K562 (cell line): Measurements from ENCODE around the gene C11orf86. TPM values are rescaled to one million over a fixed set of nuclear protein-coding genes. Genes with fewer than 3 reads are reported as not detected.

Experiments
- CBFB ChIP-seq: sonication (generic); formaldehyde crosslinking; IDR thresholded peaks from 2 replicates; pipeline ENCODE4 v1.4.0; 2020; ENCODE audit warnings: mild to moderate bottlenecking, missing genetic modification reagents
- CREM ChIP-seq: IDR thresholded peaks from 2 replicates; pipeline ENCODE4 v1.6.1; 2014; ENCODE audit warnings: antibody characterized with exemption, low read depth
- FOXK2 ChIP-seq, 2 experiments: fragments of 450-650 bp; IDR thresholded peaks in 1 of 2; conservative IDR thresholded peaks in 1 of 2; 2 replicates each; pipeline ENCODE4 v1.6.1; 2016; ENCODE audit warnings: low read depth in 2 of 2, mild to moderate bottlenecking in 1 of 2
- GATAD2B ChIP-seq: fragments of 450-650 bp; IDR thresholded peaks from 2 replicates; pipeline ENCODE4 v1.6.1; 2017; ENCODE audit warnings: mild to moderate bottlenecking, borderline replicate concordance
- NEUROD1 ChIP-seq: fragments of 150-350 bp; IDR thresholded peaks from 2 replicates; pipeline ENCODE4 v1.6.1; 2014; ENCODE audit warnings: borderline replicate concordance, low read length, low read depth; ENCODE audit not compliant: partially characterized antibody
- PTBP1 ChIP-seq: fragments of 200-400 bp; formaldehyde crosslinking; IDR thresholded peaks from 2 replicates; pipeline ENCODE4 v1.6.1; 2017; ENCODE audit warnings: low read depth, low read length
- RBM17 ChIP-seq: fragments of 200-400 bp; formaldehyde crosslinking; IDR thresholded peaks from 2 replicates; pipeline ENCODE4 v1.6.1; 2017; ENCODE audit warnings: low read depth, mild to moderate bottlenecking, low read length, borderline replicate concordance
- TOE1 ChIP-seq, 2 experiments: fragments of 450-650 bp in 1 of 2; sonication (generic) in 1 of 2; formaldehyde crosslinking in 1 of 2; IDR thresholded peaks; 2 replicates each; pipeline versions ENCODE4 v1.7.1 to v1.8.0; 2016 to 2022; ENCODE audit warnings: borderline replicate concordance in 2 of 2, mild to moderate bottlenecking in 2 of 2, antibody characterized with exemption in 1 of 2, inconsistent platforms in 1 of 2, low read depth in 1 of 2, missing genetic modification reagents in 1 of 2, moderate library complexity in 1 of 2
- polyA plus RNA-seq, 8 experiments: library from polyadenylated mRNA; depleted of rRNA in 4 of 8; stranded (reverse) in 5 of 8; unstranded in 3 of 8; fragments of >200 nt; fragmentation: Nextera tagmentation in 2 of 8; fragmentation: Illumina TruSeq in 1 of 8; extraction: Ambion mirVana in 2 of 8; extraction: Trizol in 1 of 8; gene quantifications; 2 replicates each; pipeline versions ENCODE4 v1.2.1 to v1.2.3, GENCODE V29; 2011 to 2014; ENCODE audit warnings: inconsistent platforms in 1 of 8, missing spikeins in 1 of 8
- total RNA-seq, 7 experiments: library from RNA; depleted of rRNA in 6 of 7; stranded (reverse); fragments of >200 nt in 6 of 7; fragmentation: Illumina TruSeq in 2 of 7; extraction: Trizol in 2 of 7; gene quantifications; 2 replicates each; pipeline versions ENCODE4 v1.2.1 to v1.2.3, GENCODE V29; 2011 to 2021; ENCODE audit warnings: low replicate concordance in 1 of 7
- TF ChIP-seq, protein P1 (sequence below), 2 experiments: fragments of 450-650 bp; IDR thresholded peaks; 2 replicates each; pipeline ENCODE4 v1.6.1; 2016; ENCODE audit warnings: mild to moderate bottlenecking in 2 of 2, borderline replicate concordance in 1 of 2, low read depth in 1 of 2, moderate library complexity in 1 of 2
- TF ChIP-seq, protein P2 (sequence below): sonication (generic); formaldehyde crosslinking; IDR thresholded peaks from 2 replicates; pipeline ENCODE4 v1.4.0; 2020; ENCODE audit warnings: mild to moderate bottlenecking, missing genetic modification reagents
- TF ChIP-seq, protein P3 (sequence below): sonication (generic); formaldehyde crosslinking; IDR thresholded peaks from 2 replicates; pipeline ENCODE4 v1.8.0; 2022; ENCODE audit warnings: missing genetic modification reagents, mild to moderate bottlenecking, moderate library complexity, borderline replicate concordance

Gene C11orf86
- total and polyA plus RNA-seq, 9 of the 15 experiments (the other 6 are each of a cell fraction or from before 2014, with no cell fraction given): not detected

DNA sequence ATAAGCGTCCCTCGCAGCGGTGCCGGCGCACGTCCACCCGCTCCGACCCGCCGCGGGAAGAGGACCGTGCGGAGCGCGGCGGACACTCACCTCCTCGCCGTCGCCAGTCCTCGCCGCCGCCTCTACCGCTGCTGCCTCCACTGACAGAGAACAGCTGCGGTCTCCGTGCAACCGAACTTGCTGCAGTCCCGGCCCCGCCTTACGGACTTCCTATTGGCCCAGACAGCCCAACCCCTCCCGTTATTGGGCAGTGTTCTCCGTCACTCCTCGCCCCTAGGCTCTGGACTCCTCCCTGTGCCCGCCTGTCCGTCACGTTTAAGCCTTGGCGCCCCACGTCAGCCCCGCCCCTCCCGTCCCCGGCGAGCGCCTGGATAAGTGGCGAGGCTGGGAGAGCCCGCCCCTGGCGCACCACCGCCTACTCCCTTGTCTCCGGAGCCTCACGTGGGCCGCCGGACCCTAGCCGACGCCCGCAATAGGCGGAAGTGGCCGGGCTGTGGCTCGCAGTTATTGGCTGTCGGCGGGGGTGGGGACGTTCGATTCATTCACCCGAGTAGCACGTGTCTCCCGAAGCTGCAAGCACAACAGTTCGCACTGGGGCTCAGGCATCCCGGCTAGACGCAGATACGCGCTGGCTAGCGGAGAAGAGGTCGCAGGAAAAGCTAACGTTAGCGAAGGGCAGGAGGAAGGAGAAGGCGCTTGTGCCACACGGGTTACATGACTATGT is 16.7 kb upstream of the C11orf86 start, which contains the start of gene PC (continued):
- TF ChIP-seq, protein P1, sequence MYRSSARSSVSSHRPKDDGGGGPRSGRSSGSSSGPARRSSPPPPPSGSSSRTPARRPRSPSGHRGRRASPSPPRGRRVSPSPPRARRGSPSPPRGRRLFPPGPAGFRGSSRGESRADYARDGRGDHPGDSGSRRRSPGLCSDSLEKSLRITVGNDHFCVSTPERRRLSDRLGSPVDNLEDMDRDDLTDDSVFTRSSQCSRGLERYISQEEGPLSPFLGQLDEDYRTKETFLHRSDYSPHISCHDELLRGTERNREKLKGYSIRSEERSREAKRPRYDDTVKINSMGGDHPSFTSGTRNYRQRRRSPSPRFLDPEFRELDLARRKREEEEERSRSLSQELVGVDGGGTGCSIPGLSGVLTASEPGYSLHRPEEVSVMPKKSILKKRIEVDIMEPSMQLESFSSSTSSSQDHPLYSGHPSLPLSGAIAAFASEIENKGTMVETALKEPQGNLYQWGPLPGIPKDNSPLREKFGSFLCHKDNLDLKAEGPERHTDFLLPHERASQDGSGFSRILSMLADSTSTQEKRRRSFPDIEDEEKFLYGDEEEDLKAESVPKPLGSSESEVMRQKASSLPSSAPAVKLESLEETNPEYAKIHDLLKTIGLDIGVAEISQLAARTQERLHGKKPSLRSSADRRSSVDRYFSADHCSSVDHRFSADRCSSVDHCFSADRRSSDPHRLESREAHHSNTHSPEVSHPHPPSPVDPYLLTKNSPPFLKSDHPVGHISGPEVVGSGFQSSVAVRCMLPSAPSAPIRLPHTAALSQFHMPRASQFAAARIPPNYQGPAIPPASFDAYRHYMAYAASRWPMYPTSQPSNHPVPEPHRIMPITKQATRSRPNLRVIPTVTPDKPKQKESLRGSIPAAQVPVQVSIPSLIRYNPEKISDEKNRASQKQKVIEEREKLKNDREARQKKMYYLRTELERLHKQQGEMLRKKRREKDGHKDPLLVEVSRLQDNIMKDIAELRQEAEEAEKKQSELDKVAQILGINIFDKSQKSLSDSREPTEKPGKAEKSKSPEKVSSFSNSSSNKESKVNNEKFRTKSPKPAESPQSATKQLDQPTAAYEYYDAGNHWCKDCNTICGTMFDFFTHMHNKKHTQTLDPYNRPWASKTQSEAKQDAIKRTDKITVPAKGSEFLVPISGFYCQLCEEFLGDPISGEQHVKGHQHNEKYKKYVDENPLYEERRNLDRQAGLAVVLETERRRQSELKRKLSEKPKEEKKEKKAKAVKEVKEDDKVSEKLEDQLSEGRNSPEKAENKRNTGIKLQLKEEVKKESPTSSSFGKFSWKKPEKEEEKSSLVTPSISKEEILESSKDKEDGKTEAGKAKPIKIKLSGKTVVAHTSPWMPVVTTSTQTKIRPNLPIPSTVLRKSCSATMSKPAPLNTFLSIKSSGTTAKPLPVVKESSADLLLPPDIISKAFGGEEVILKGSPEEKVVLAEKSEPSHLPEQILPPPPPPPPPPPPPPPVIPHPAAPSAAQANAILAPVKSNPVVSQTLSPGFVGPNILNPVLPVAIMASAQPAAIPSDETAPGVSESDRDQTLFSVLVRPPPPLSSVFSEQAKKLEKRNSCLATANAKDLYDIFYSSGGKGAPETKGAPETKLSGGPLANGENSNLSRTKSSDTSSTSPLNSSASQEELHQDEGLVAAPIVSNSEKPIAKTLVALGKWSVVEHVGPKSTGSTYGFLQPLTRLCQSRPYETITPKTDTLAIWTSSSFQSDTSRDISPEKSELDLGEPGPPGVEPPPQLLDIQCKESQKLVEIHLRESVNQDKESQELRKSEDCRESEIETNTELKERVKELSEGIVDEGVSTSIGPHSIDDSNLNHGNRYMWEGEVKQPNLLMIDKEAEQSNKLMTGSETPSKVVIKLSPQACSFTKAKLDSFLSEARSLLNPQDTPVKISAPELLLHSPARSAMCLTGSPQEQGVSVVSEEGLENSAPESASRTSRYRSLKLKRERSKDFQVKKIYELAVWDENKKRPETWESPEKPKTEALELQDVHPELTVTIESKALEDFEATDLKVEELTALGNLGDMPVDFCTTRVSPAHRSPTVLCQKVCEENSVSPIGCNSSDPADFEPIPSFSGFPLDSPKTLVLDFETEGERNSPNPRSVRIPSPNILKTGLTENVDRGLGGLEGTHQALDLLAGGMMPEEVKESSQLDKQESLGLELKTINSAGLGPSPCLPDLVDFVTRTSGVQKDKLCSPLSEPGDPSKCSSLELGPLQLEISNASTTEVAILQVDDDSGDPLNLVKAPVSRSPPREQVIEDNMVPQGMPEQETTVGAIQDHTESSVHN (IDR thresholded peaks at IDR 0.05; ENCODE audit: borderline replicate concordance in 1 of 2, low read depth in 1 of 2): peak in 1 of 2 experiments; percentile 95; a peak in 2 of 4 replicates
- TF ChIP-seq, protein P2, sequence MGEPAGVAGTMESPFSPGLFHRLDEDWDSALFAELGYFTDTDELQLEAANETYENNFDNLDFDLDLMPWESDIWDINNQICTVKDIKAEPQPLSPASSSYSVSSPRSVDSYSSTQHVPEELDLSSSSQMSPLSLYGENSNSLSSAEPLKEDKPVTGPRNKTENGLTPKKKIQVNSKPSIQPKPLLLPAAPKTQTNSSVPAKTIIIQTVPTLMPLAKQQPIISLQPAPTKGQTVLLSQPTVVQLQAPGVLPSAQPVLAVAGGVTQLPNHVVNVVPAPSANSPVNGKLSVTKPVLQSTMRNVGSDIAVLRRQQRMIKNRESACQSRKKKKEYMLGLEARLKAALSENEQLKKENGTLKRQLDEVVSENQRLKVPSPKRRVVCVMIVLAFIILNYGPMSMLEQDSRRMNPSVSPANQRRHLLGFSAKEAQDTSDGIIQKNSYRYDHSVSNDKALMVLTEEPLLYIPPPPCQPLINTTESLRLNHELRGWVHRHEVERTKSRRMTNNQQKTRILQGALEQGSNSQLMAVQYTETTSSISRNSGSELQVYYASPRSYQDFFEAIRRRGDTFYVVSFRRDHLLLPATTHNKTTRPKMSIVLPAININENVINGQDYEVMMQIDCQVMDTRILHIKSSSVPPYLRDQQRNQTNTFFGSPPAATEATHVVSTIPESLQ (CRISPR knock-in tag): peak; percentile 99
- TF ChIP-seq RBM17: no peak
- TF ChIP-seq FOXK2 (conservative IDR thresholded peaks at IDR 0.05 in 1 of 2, IDR thresholded peaks at IDR 0.05 in 1 of 2; ENCODE audit: low read depth in 2 of 2): peak; percentile 91 to 94
- TF ChIP-seq NEUROD1: peak; percentile 97
- TF ChIP-seq CBFB (CRISPR knock-in tag): peak; percentile 23; the same call in 1 of the 2 replicates
- TF ChIP-seq GATAD2B: 0 out of 2 replicates have a peak, but pooled peaks have one; percentile 59
- TF ChIP-seq CREM: peak; percentile 84
- no peak for TF ChIP-seq PTBP1
- peak; percentile 77; the same call in 1 of the 2 replicates for TF ChIP-seq TOE1 (IDR thresholded peaks at IDR 0.05; ENCODE audit: borderline replicate concordance)
- TF ChIP-seq TOE1 (CRISPR knock-in tag; IDR thresholded peaks at IDR 0.05; ENCODE audit: borderline replicate concordance, low read depth): peak; percentile 88; the same call in 1 of the 2 replicates
- TF ChIP-seq, protein P3, sequence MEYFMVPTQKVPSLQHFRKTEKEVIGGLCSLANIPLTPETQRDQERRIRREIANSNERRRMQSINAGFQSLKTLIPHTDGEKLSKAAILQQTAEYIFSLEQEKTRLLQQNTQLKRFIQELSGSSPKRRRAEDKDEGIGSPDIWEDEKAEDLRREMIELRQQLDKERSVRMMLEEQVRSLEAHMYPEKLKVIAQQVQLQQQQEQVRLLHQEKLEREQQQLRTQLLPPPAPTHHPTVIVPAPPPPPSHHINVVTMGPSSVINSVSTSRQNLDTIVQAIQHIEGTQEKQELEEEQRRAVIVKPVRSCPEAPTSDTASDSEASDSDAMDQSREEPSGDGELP (CRISPR knock-in tag): peak; percentile 99
